NCI-H524 (cell line): ENCODE data around the gene SDK1.
"Not testable (repeated sequence)": the region's sequence is repeated elsewhere in the genome, so short reads cannot be mapped to it uniquely, and the experiment has no call there.

Source experiments
- DNase-seq, 2 experiments: peaks; one replicate each; lab custom pipeline; 2025; lab: John Stamatoyannopoulos, UW

The SDK1 gene

DNA sequence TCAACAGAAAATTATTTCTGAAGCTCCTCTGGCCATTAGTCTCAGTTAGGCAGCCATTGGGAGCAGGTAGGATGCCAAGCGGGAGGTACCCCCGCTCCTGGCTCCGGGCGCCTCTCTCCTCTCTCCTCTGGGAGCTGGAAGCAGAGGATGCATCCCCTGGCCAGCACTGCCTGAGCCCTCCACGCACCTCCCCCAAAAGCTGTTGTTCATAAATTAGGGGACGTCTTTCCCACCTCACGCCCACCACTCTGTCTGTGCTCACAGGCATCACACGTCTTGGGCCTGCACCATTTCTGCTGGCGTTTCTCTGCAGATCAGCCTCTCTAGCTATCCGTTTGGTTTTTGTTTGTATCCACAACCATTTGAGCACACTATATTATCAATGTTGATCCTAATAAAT is 772.0 kb downstream of the SDK1 start:
- no peak for DNase-seq

DNA sequence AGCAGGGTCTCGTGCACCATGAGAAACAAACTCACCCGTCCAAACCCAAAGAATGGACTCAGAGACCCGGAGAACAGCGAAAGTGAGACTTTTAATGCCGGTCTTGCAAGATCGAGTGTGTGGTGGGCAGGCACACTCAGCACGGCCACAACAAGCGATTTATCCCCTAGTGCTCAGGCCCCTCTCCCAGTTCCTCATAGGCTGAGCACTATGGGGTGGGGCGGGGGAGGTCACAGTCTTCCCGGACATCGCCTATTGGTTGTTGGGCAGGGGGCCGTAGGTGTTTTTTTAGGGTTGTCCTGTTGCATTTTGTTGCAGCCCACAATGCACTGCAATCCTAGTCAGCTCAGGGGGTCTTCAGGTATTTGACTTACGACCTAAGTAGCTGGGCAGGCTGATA is 772.7 kb downstream of the SDK1 start:
- no peak for DNase-seq

DNA sequence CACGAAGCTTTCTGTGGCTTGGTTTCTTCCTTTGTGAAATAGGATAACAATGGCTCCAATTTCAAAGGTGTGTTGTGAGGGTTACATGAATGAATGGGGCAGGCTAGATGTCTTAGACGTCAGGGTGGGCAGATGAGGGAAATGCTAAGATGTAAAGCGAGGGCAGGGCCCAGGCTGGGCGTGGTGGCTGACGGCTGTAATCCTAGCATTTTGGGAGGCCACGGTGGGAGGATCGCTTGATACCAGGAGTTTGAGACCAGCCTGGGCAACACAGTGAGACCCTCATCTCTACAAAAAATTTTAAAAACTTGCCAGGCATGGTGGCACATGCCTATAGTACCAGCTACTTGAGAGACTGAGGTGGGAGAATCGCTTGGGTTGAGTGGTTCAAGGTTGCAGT is 773.4 kb downstream of the SDK1 start:
- DNase-seq = no peak

DNA sequence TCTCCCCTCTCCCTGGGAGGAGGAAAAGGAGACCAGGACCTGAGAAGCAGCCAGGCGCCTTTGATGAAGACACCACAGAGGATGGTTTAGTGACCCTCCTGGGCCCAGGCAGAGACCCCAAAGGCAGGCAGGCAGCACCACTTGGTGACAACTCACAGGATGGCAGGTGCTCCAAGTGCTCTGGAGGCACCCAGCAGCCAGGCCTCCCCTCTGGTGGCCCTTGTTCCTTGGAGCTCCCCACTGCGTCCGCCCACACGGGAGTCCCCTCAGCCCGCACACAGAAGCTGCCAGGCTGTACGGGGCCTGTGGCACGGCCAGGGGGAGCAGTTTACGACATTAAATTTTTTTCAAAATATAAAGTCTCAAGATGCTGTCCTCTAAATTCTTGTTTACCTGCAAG is 773.9 kb downstream of the SDK1 start:
- no peak for DNase-seq

DNA sequence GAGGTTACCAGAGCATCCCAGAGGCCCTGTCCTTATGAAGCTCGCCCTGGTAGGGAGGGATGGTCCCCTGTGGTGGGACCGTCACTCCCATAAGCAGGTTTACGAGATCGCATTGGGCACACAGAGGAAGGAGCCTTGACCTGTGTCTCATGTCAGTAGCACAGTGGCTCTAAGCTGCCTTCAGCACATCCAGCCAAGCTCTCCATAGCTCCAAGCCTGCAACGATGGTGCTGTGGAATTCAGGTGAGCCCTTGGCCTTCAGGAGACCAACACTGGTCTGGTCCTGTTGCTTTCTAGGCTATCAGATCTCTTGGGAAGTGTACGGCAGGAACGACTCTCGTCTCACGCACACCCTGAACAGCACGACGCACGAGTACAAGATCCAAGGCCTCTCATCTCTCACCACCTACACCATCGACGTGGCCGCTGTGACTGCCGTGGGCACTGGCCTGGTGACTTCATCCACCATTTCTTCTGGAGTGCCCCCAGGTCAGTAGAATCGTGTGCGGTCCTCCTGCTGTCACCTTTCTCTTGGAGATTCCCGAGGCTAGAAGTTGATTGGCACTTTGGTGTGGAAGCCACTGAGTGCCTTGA is 775.7 kb downstream of the SDK1 start:
- DNase-seq = no peak

DNA sequence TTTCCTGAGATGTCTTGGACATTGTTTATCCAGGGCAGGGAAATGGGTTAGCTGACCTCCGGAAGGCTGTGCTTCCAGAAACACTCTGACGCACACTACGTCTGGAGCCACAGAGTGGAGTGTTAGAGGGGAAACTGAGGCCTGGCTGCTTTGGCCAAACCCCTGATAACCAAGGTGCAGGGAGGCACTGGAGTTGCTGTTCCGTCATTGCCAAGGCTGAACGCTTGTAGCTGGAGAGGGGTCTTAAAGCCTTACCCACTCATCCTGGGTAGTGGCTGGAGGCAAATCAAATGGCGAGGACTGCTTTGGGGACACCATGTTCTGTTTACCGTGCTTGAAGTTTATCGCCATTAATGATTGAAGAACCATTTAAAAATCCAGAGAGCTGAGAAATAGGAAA is 776.9 kb downstream of the SDK1 start:
- no peak for DNase-seq

DNA sequence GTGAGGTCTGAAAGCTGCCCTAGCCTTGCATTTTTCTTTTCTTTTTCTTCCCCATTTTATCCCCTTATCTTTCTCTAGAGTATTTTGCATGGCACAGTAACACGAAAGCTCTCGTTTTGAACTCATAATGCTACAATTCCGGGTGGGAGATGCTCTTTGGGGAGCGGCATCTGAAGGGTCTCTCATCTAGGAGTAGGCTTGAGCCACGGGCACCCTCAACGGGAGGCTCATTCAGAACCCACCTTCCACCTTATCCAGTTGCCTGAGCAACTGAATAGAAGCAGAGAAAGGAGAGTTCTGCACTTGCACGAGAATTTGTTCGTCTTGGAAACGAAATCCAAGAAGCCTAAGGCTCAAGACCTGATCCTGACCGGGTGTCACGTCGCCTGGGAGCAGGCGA is 777.5 kb downstream of the SDK1 start:
- DNase-seq = no peak

DNA sequence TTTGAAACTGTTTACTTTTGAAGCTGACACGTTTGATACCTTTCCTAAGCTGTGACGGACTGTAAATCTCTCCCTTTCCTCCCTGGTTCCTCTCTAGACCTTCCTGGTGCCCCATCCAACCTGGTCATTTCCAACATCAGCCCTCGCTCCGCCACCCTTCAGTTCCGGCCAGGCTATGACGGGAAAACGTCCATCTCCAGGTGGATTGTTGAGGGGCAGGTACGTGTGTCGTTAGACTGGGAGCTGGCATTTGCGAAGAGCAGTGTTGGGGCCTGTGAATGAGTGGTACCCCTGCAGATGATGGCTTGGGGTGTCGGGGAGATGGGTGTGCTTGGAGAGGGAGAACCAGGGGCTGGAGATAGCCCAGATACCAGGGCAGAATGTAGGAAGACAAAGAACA is 778.3 kb downstream of the SDK1 start:
- DNase-seq = no peak

DNA sequence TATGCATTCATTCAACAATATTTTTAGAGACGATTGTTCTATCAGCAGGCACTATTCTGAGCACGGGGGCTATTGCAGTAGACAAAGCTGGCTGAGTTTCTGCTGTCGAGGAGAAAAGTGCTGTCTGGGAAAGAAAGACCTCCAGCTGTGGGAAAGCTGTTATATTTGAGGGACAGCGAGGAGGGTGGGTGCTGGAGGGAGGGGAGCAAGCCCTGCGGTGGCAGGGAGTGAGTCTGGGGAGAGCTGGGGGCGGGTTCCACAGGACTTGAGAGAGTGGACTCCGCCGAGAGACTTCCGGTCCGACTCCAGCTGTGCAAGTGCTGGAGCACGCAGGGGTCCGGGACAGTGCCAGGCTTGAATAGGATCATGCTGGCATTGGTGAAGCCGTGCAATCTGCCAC is 778.9 kb downstream of the SDK1 start:
- no peak for DNase-seq

DNA sequence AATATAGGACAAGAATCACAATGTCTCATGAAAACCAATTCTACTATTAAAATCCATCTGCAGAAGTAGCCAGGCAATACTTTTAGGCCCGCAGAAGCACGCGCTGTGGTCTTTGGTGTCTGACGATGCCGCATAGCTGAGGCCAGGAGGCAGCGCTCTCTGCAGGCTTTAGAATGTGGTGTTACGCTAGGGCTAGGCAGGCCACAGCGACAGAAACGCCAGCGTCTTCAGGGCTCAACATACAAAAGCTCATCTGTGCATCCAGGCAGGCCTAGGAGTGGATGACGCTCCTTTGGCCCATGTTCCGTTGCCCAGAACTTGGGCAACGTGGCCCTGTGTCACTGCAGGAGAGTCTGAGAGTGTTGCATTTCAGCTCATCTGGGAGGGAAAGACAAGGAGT is 779.9 kb downstream of the SDK1 start:
- no peak for DNase-seq

DNA sequence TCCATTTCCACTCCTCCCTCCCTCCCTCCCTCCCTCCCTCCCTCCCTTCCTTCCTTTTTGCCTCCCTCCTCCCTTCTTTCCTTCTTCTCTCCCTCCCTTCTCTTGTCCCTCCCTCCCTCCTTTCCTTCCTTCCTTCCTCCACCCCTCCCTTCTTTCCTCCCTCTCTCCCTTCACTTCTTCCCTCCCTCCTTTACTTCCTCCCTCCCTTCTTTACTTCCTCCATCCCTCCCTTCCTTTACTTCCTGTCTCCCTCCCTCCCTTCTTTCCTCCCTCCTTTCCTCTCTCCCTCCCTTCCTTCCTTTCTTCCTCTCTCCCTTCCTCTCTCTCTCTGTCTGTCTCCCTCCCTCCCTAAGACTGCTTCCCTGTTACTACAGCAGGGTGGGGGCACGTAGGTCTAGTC is 782.5 kb downstream of the SDK1 start:
- DNase-seq = no peak

DNA sequence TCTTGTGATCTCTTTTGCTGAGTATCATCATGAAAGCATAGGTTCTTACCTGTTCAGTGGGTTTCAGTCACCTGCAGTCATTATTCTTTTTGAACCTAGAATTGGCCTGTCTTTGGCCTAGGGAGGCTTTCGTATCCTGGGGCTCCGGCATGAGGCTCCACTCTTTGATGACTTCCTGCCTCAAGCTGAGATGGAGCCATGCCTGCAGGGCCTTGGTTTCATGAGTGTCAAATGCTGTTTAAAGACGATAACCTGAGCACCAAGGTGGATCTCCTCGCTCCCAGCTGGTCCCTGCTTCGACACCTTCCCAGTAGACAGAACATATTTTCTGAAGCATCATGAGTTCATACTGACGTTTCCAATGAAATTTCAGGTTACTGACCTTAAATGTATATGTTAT is 783.2 kb downstream of the SDK1 start:
- no peak for DNase-seq

DNA sequence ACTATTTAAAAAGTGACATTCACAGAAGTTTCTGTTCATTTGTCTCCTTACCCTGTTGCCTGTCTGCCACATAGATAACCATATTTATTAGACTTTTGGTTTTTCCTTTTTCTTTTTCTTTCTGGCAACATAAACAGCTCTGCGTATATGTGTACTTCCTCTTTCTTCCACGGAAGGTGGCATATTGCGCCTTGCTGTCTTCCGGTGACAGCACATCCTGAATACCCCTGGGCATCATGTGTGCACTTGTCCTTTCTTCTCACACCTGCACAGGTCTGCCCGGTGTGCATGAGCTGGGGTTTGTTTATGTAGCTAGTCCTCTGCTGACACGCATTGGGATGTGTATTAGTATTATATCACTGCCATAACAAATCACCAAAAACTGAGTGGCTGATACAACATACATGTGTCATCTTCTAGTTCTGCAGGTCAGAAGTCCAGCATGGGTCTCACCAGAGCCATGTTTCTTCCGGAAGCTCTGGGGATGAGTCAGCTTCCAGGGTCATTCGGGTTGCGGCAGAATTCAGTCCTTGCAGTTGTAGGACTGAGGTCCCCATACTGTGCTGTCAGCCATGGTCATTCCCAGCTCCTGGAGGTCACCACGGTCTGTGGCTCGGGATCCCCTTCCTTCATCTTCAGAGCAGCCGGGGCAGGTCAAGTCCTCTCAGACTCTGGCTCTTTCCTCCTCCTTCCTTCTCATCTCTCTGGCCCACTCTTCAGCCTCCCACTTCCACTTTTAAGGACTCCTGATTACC is 785.1 kb downstream of the SDK1 start:
- no peak for DNase-seq

DNA sequence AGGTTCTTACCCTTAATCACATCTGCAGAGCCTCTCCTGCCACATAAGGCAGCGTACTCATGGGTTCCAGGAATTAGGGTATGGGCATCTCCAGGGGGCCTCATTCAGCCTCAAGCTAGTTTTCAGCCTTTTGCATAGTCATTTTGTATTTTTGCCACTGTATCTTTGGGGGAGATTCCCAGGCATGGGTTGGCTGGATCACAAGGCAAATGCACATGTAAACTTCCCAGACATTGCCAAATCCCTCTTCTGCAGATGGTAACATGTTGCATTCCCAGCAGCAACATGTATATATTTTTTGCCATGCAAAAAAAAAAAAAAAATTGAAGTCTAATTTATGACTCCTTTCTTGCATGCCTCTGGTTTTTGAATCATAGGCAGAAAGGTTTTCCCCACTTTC is 785.7 kb downstream of the SDK1 start:
- DNase-seq = no peak

DNA sequence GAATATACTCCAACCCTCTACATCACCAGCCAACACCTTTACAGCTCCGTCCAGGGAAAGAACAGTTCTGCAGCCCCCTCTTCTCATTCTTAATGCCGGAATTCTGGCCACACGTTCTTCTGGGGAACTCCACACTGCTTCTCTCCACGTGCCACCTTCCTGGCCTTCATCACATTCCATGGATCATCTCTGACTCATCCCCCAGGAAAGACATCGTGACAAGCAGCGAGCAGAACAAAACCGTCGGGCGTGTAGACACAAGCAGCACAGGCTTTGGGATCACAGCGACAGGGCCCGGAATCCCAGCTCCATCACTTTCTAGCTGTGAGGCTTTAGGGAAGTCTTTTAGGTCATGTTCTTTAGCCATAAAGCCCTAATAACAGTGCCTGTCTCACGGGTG is 790.7 kb downstream of the SDK1 start:
- DNase-seq = no peak

DNA sequence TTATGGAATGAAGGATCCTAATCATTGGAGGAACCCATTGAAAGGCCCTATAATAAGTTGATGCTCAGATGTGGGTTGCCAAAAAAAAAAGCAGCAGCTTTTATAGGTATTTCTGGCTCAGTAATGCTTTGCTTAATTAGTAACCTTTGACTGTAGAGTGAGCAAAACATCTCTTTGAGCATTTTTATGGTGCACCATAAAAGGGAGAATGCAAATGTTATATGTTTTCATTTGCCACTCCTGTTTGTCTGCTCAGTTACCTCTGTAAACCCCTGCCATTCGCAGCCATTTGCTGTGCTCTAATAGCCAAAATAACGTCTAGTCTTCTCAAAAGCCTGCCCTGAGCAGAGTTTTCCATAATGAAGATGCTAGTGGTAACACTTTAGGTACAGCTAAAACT is 792.0 kb downstream of the SDK1 start:
- DNase-seq = no peak

DNA sequence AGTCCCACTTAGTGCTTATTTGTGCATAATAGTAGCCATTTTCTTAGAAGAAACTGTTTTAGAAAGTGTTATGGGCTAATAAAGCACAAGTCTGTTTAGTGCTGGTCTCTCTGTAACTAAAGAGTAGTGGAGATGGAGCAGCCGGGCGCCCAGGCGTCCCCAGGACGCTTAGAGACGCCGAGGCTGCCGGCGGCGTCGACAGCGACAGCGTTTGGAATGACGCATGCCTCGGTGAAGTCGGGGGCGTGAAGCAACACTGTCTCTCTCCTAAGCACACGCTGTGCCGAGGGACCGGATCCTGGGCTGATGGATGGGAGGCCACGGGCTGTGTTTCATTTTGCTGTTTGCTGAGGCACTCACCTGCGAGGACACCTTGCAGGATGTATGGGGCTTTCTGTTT is 792.4 kb downstream of the SDK1 start:
- DNase-seq = no peak

DNA sequence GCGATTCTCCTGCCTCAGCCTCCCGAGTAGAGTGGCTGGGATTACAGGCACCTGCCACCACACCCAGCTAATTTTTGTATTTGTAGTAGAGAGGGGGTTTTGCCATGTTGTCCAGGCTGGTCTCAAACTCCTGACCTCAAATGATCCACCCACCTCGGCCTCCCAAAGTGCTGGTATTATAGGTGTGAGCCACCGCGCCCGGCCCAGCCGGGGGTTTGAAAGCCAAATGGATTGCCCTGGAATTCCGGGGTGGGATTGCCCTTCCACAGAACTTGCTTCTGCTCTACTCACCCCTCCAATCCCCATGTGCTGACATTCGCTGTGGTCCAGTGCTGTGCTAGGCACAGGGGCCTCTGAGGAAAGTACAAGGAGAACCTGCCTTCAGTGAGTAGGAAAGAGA is 793.1 kb downstream of the SDK1 start:
- not testable (repeated sequence) for DNase-seq

DNA sequence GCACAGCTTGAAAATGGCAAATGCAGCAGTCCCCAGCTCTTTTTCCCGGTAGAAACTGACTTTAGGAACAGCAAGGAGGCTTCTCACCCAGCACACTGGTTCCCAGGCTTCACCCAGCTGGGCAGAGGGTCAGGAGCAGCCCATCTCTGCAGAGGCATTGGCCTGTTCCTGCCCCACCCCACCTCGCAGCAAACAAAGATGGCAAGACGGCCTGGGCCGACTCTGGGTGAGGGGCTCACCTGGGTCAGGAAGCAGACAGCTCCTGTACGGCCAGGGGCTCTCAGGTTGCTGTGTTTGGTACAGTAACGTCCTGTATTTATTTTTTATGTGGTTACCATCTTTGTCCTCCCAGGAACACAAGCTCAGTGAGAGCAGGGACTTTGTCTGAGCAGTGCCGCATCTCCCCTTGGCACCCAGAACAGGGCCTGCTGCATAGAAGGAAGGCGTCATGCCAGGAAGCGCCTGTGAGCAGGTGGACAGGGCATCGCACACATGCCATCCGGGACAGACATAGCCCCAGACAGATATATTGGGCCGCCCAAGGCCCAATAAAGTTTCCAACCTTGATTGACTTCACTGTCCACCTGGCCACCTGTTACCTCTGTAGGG is 796.1 kb downstream of the SDK1 start:
- no peak for DNase-seq

DNA sequence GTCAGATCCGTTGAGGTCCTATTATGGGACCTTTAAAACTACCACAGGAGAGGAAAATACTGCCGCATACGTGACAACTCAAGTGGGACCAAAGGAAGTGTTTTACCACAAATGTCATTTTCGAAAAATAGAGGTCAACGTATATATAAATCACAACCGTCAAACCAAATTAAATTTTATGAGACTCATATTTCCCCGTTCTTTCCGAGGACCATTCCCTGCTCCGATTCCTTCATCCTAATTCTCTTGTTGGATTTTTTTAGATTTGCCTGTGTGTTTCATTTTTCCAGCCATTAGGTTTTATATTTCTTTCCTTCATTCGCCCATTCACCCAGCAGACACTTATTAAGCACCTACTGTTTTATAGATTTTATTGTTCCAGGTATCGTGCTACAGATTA is 797.1 kb downstream of the SDK1 start:
- DNase-seq = no peak

DNA sequence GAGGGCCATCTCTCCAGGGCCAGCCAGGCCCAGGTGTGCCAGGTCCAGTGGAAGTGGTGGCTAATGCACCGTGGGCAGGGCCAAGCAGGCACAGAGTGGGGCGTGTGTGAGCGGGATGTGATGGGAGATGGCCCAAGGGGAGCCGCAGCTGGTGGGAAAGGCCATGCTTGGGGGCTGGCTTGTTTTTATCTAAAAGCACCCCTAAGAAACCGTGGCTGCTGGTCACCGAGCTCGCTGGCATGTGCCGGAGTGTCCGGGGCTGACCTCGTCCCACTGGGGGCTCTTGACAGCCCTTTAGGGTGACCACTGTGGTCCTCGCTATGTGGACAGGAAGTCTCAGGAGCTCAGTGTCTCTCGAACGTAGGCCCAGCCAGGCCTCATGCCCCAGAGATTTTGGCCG is 798.6 kb downstream of the SDK1 start:
- DNase-seq = no peak

DNA sequence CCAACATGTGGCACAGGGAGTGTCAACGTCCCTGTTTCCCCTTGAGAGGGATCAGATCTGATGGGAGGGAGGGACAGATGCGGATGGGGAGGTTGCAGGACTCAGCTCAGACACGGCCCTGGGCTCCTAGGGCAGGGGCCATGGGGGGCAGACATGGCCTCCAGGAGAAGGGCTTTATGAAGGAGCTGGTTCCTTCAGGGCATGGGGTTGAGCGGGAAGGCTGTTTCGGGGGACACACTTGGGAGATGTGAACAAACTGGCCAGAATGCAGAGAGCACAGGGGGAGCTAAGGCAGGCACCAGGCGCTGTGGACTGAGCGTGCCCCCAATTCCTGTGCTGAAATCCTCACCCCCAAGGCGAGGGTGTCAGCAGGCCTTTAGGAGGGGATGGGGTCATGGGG is 799.1 kb downstream of the SDK1 start:
- no peak for DNase-seq

DNA sequence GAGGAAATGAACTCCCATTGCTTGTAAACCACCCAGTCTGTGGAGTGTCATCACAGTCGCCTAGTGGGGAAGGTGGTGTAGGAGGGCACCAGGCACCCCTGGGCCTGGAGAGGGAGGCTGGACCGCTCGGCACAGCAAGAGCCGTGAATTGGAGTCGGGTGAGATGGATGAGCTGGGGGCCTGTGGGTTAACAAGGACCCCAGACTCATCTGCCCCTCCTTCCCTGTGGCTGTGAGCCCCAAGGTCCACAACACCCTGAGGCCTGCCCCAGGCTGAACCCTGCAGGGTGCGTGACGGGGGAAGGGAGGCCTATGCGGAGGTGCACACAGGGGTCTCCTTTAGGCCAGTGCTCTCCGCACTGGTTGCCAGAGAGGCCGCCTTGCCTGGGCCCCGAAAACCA is 799.6 kb downstream of the SDK1 start:
- no peak for DNase-seq
